Fibroblast of lung (primary cell): ENCODE measurements around the gene S100B. TPM values are rescaled to one million over a fixed set of nuclear protein-coding genes. Genes with fewer than 3 reads are reported as not detected.

ENCODE experiments used
- DNase-seq, 2 donors: peaks; one replicate each; pipeline versions ENCODE4 v3.0.0 to v3.0.0-alpha.2; 2010; ENCODE audit warnings: low read depth in 2 of 2
- H2AFZ ChIP-seq: 2 replicates; pipeline ENCODE4 v1.5.1; 2012; ENCODE audit warnings: low read length, control low read depth, inconsistent platforms
- H3K27ac ChIP-seq: 2 replicates; pipeline ENCODE4 v1.5.1; 2011; ENCODE audit warnings: low read length, control low read depth; ENCODE audit not compliant: insufficient read depth
- H3K27me3 ChIP-seq: 2 replicates; pipeline ENCODE4 v1.5.1; 2011; ENCODE audit warnings: mild to moderate bottlenecking, low read length; ENCODE audit not compliant: control insufficient read depth, insufficient read depth
- H3K36me3 ChIP-seq: 2 replicates; pipeline ENCODE4 v1.5.1; 2011; ENCODE audit warnings: low read length; ENCODE audit not compliant: control insufficient read depth, insufficient read depth
- H3K4me1 ChIP-seq: 2 replicates; pipeline ENCODE4 v1.5.1; 2011; ENCODE audit warnings: low read length; ENCODE audit not compliant: control insufficient read depth, insufficient read depth; ENCODE audit errors: extremely low read depth
- H3K4me2 ChIP-seq: 2 replicates; pipeline ENCODE4 v1.5.1; 2011; ENCODE audit warnings: low read length, control low read depth; ENCODE audit not compliant: insufficient read depth; ENCODE audit errors: extremely low read depth
- H3K4me3 ChIP-seq, 4 experiments: fragments of 200-600 bp in 1 of 4; sonication (generic) in 1 of 4; replicated peaks in 1 of 4; 2 replicates each; pipeline ENCODE4 v1.5.1; 2011 to 2016; ENCODE audit warnings: low read length in 4 of 4, low read depth in 3 of 4, mild to moderate bottlenecking in 3 of 4, control low read depth in 2 of 4, inconsistent platforms in 1 of 4, mixed read lengths in 1 of 4; ENCODE audit not compliant: insufficient read depth in 1 of 4; ENCODE audit errors: control extremely low read depth in 1 of 4
- H3K79me2 ChIP-seq: 2 replicates; pipeline ENCODE4 v1.5.1; 2012; ENCODE audit warnings: mild to moderate bottlenecking, low read length, inconsistent platforms; ENCODE audit not compliant: control insufficient read depth, insufficient read depth
- H3K9ac ChIP-seq: 2 replicates; pipeline ENCODE4 v1.5.1; 2011; ENCODE audit warnings: mild to moderate bottlenecking, low read length, control low read depth; ENCODE audit not compliant: insufficient read depth
- H3K9me3 ChIP-seq: 2 replicates; pipeline ENCODE4 v1.5.1; 2012; ENCODE audit warnings: low read depth, low read length; ENCODE audit not compliant: control insufficient read depth, insufficient read depth
- H4K20me1 ChIP-seq: 2 replicates; pipeline ENCODE4 v1.5.1; 2011; ENCODE audit warnings: low read length; ENCODE audit not compliant: control insufficient read depth, insufficient read depth; ENCODE audit errors: extremely low read depth
- EZH2 ChIP-seq: IDR thresholded peaks from 2 replicates; pipeline ENCODE4 v1.5.1; 2012; ENCODE audit warnings: low read length, control low read depth, mild to moderate bottlenecking; ENCODE audit errors: missing control alignments
- polyA plus RNA-seq, 2 donors: library from polyadenylated mRNA; depleted of rRNA in 1 of 2; stranded (reverse) in 1 of 2; unstranded in 1 of 2; fragments of >200 nt; gene quantifications; 2 replicates each; pipeline ENCODE4 v1.2.1, GENCODE V29; 2011 to 2012; ENCODE audit warnings: missing spikeins in 1 of 2
- total RNA-seq: library from RNA; depleted of rRNA; stranded (reverse); fragments of >200 nt; gene quantifications from 2 replicates; pipeline ENCODE4 v1.2.1, GENCODE V29; 2014
- TF ChIP-seq, protein P1 (sequence below), 2 donors: IDR thresholded peaks in 1 of 2; conservative IDR thresholded peaks in 1 of 2; 1 replicate in 1 of 2; 2 replicates in 1 of 2; pipeline ENCODE4 v1.5.1; 2011 to 2012; ENCODE audit warnings: low read length in 2 of 2, control low read depth in 1 of 2, inconsistent platforms in 1 of 2, low read depth in 1 of 2, mild to moderate bottlenecking in 1 of 2

Gene S100B
- total and polyA plus RNA-seq, 2 donors (not counting 1 experiment from before 2014, with no cell fraction given): 2.7 TPM; not detected in 1

DNA sequence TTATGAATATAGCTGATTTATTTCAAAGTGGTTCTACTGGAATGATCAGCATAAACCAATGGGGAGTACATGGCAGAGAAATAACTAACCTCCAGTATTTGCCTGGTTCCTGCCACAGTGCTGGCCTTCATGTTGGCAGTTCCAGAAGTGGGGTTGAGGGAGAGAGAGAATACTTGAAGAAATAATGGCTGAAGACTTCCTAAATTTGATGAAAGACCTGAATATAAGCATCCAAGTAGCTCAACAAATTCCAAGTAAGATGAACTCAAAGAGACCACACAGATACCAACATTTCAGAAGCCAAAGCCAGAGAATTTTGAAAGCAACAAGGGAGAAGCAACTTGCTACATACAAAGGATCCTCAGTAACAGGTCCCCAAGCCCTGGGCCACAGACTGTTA, 34.3 kb downstream of the S100B start:
- H3K27me3 ChIP-seq: no peaks in the 10 kb centered on the region
- H3K9ac ChIP-seq: no peak overlapping the region
- H3K27ac ChIP-seq: no peak overlapping the region
- no peak for DNase-seq
- H3K36me3 ChIP-seq: peaks cover 16% of the 10 kb centered on the region
- no peak for TF ChIP-seq EZH2
- TF ChIP-seq, protein P1, sequence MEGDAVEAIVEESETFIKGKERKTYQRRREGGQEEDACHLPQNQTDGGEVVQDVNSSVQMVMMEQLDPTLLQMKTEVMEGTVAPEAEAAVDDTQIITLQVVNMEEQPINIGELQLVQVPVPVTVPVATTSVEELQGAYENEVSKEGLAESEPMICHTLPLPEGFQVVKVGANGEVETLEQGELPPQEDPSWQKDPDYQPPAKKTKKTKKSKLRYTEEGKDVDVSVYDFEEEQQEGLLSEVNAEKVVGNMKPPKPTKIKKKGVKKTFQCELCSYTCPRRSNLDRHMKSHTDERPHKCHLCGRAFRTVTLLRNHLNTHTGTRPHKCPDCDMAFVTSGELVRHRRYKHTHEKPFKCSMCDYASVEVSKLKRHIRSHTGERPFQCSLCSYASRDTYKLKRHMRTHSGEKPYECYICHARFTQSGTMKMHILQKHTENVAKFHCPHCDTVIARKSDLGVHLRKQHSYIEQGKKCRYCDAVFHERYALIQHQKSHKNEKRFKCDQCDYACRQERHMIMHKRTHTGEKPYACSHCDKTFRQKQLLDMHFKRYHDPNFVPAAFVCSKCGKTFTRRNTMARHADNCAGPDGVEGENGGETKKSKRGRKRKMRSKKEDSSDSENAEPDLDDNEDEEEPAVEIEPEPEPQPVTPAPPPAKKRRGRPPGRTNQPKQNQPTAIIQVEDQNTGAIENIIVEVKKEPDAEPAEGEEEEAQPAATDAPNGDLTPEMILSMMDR (conservative IDR thresholded peaks at IDR 0.05 in 1 of 2, IDR thresholded peaks at IDR 0.05 in 1 of 2; ENCODE audit: low read depth in 1 of 2, low read length in 2 of 2): no peak
- no peaks in the 10 kb centered on the region for H4K20me1 ChIP-seq
- no peaks in the 10 kb centered on the region for H3K9me3 ChIP-seq
- no peak overlapping the region for H2AFZ ChIP-seq
- no peak overlapping the region for H3K4me2 ChIP-seq
- H3K79me2 ChIP-seq: no peaks in the 10 kb centered on the region
- no peak overlapping the region for H3K4me3 ChIP-seq
- H3K4me1 ChIP-seq: no peaks in the 10 kb centered on the region

DNA sequence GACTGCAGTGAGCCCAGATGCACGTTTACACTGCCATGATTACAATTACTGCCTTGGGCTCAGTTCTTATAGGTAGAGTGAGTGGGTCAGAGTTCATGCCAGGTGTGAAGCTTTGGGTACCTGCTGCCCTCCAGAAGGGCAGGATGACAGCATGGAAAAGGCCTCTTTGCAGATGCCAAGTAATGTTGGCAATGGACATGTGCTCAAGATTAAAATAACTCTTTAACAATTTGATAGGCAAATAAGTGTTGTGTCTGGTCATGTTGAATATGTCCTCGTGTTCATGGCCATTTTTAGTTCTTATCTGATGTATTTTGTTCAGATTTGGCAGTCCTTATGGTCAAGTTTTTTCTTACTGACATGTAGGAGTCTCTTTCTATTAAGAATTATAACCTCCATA, 34.8 kb downstream of the S100B start:
- H3K4me3 ChIP-seq: no peak overlapping the region
- H3K4me2 ChIP-seq: no peak overlapping the region
- no peaks in the 10 kb centered on the region for H4K20me1 ChIP-seq
- no peak overlapping the region for H2AFZ ChIP-seq
- no peak overlapping the region for H3K9ac ChIP-seq
- no peaks in the 10 kb centered on the region for H3K27me3 ChIP-seq
- DNase-seq: no peak
- no peaks in the 10 kb centered on the region for H3K9me3 ChIP-seq
- peaks cover 16% of the 10 kb centered on the region for H3K36me3 ChIP-seq
- no peak for TF ChIP-seq EZH2
- TF ChIP-seq, protein P1 (conservative IDR thresholded peaks at IDR 0.05 in 1 of 2, IDR thresholded peaks at IDR 0.05 in 1 of 2; ENCODE audit: low read depth in 1 of 2, low read length in 2 of 2): no peak
- H3K4me1 ChIP-seq: no peaks in the 10 kb centered on the region
- H3K27ac ChIP-seq: no peak overlapping the region
- H3K79me2 ChIP-seq: no peaks in the 10 kb centered on the region

DNA sequence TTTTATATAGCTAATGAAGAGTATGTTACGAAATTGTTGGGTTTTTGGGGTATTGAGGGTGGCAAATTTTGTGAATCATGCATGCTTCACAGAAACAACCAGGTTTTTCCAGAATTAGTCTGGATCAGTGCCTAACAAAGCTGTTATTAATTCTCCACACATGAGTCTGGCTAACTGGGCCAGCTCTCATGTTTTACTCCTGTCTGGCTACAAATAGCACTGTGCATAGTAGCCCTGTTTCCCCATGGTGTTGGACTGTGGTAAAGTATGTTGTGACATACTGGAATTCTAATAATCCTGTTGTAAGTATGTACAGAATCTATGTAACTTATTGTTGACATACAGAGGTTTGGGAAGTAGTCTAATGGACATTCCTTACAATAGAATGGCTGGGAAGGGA, 35.8 kb downstream of the S100B start:
- Histone ChIP-seq H3K36me3 (peaks cover 19% of the 10 kb centered on the region), H3K79me2 (no peaks in the 10 kb centered on the region), H3K4me2 (no peak overlapping the region), H3K4me3 (no peak overlapping the region), H3K9ac (no peak overlapping the region), H4K20me1 (no peaks in the 10 kb centered on the region), H3K27ac (no peak overlapping the region), H2AFZ (no peak overlapping the region), H3K27me3 (no peaks in the 10 kb centered on the region), H3K9me3 (no peaks in the 10 kb centered on the region), H3K4me1 (no peaks in the 10 kb centered on the region)
- TF ChIP-seq, protein P1 (conservative IDR thresholded peaks at IDR 0.05 in 1 of 2, IDR thresholded peaks at IDR 0.05 in 1 of 2; ENCODE audit: low read depth in 1 of 2, low read length in 2 of 2): no peak
- no peak for TF ChIP-seq EZH2
- no peak for DNase-seq
